Measurements from ENCODE around the gene MAPT.
"Not testable (repeated sequence)": the region's sequence is repeated elsewhere in the genome, so short reads cannot be mapped to it uniquely, and the experiment has no call there.

The MAPT gene

GRCh38 chr17:45851464-45851863 is 42.9 kb upstream of the MAPT start:
- intact Hi-C loops (cut with micrococcal nuclease), result loop anchor here (5.0 kb wide), 1 partner anchor 209 kb away; no protein-coding TSS in a partner anchor
- H3K4me3 Mint-ChIP-seq, result no peak overlapping the region
- no peaks in the 10 kb centered on the region for H3K9me3 Mint-ChIP-seq
- no peaks in the 10 kb centered on the region for H3K4me1 Mint-ChIP-seq (ENCODE audit: low read depth)
- no peak overlapping the region for H3K27ac Mint-ChIP-seq
- H3K36me3 Mint-ChIP-seq (ENCODE audit: low read depth), result no peaks in the 10 kb centered on the region
- peaks cover 26% of the 10 kb centered on the region for H3K27me3 Mint-ChIP-seq

DNA sequence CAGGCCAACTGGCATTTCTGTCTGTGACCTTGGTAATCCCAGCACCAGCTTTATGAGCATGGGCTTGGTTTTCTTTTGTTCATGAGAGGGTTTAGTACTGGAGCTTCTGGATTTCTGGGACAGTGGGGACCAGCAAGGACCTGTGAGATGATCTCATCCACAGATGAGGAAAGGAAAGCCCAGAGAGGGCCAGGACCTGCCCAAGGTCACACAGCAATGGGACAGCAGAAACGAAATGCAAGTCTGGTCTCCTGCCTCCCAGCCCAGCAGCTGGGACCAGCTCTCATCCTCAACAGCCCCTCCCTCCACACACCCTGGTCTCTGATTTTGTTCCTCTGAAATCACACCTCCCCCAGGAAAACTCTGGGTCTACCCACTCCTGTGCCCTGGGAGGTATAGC is 42.5 kb upstream of the MAPT start:
- intact Hi-C loops (cut with micrococcal nuclease), result loop anchor here (5.0 kb wide), 1 partner anchor 210 kb away; no protein-coding TSS in a partner anchor
- H3K27me3 Mint-ChIP-seq, result peaks cover 26% of the 10 kb centered on the region
- H3K9me3 Mint-ChIP-seq, result no peaks in the 10 kb centered on the region
- H3K4me3 Mint-ChIP-seq, result no peak overlapping the region
- no peak overlapping the region for H3K27ac Mint-ChIP-seq
- no peaks in the 10 kb centered on the region for H3K36me3 Mint-ChIP-seq (ENCODE audit: low read depth)
- no peaks in the 10 kb centered on the region for H3K4me1 Mint-ChIP-seq (ENCODE audit: low read depth)

DNA sequence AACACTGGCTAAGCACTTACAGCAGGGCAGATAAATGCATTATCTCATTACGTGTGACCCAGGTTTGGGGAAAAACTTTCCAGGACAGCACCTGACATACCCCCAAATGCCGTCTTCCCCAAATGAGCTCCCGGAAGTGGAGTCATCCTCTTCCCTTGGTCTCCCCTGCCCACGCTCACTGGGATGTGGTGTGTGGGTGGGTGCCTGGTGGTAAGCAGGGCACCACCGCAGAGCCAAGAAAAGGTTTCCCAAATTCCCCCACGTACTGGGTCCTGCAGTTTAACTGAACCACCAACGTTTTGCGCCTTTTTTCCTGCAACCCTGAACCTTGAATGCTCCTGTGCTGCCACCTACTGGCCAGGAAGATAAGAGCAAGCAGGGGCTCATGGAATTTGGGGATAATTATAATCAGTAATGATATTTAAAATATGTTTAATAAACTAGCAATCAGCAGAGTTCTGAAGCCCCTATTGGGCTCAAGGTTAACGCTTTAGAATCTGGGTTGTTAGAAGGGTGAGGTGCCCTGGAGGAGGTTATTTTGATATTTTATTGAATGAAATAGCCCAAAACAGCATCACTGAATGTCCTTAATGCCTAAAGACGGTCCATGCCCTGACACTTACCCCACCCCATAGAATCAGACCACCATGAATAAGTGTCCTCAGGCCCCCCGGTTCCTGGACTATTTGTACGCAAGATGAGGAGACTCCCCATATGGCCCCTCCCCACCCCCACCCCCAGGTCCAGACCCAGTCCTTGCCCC is 41.6 kb upstream of the MAPT start:
- no peaks in the 10 kb centered on the region for H3K36me3 Mint-ChIP-seq (ENCODE audit: low read depth)
- H3K4me1 Mint-ChIP-seq (ENCODE audit: low read depth), result no peaks in the 10 kb centered on the region
- no peaks in the 10 kb centered on the region for H3K9me3 Mint-ChIP-seq
- H3K27ac Mint-ChIP-seq, result no peak overlapping the region
- intact Hi-C loops (cut with micrococcal nuclease), result loop anchor here (5.0 kb wide), 1 partner anchor 210 kb away; no protein-coding TSS in a partner anchor
- no peak overlapping the region for H3K4me3 Mint-ChIP-seq
- peaks cover 26% of the 10 kb centered on the region for H3K27me3 Mint-ChIP-seq

GRCh38 chr17:45854209-45854608 is 40.1 kb upstream of the MAPT start:
- H3K4me3 Mint-ChIP-seq, result no peak overlapping the region
- no peaks in the 10 kb centered on the region for H3K36me3 Mint-ChIP-seq (ENCODE audit: low read depth)
- peaks cover 29% of the 10 kb centered on the region for H3K27me3 Mint-ChIP-seq
- no peaks in the 10 kb centered on the region for H3K9me3 Mint-ChIP-seq
- no peaks in the 10 kb centered on the region for H3K4me1 Mint-ChIP-seq (ENCODE audit: low read depth)
- no peak overlapping the region for H3K27ac Mint-ChIP-seq
- intact Hi-C loops (cut with micrococcal nuclease), result loop anchor here (5.0 kb wide), 1 partner anchor 212 kb away; no protein-coding TSS in a partner anchor

DNA sequence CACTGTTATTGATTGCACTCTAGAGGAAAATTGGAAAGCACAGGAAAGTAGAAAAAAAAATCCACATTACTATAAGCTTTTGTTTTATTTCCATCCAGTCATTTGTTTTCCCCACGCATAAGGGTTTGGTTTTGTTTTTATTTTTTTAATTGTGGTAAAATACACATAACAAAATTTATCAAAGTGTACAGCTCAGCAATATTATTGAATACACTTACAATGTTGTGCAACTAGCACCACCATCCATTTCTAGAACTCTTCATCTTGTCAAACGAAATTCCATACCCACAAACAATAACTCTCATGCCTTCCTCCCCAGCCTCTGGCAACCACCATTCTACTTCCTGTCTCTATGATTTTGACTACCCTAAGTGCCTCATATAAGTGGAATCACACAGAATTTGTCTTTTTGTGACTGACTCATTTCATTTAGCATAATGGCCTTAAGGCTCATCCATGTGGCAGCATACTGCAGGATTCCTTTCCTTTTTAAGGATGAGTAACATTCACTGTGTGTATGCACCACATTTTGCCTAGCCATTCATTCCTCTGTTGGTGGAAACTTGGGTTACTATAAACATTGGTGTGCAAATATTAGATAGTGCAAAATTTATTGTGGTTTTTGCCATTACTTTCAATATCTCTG is 38.5 kb upstream of the MAPT start:
- intact Hi-C loops (cut with micrococcal nuclease), result no loop called here
- no peaks in the 10 kb centered on the region for H3K36me3 Mint-ChIP-seq (ENCODE audit: low read depth)
- H3K9me3 Mint-ChIP-seq, result no peaks in the 10 kb centered on the region
- H3K27me3 Mint-ChIP-seq, result peaks cover 28% of the 10 kb centered on the region
- no peak overlapping the region for H3K4me3 Mint-ChIP-seq
- H3K4me1 Mint-ChIP-seq (ENCODE audit: low read depth), result no peaks in the 10 kb centered on the region
- H3K27ac Mint-ChIP-seq, result no peak overlapping the region

- H3K9me3 Mint-ChIP-seq, result no peaks in the 10 kb centered on the region
- H3K27ac Mint-ChIP-seq, result no peak overlapping the region
- no peaks in the 10 kb centered on the region for H3K36me3 Mint-ChIP-seq (ENCODE audit: low read depth)
- H3K27me3 Mint-ChIP-seq, result peaks cover 16% of the 10 kb centered on the region
- intact Hi-C loops (cut with micrococcal nuclease), result no loop called here
- no peaks in the 10 kb centered on the region for H3K4me1 Mint-ChIP-seq (ENCODE audit: low read depth)
- no peak overlapping the region for H3K4me3 Mint-ChIP-seq
These were observed 36.2 kb upstream of the MAPT start for GRCh38 chr17:45857977-45858708.

DNA sequence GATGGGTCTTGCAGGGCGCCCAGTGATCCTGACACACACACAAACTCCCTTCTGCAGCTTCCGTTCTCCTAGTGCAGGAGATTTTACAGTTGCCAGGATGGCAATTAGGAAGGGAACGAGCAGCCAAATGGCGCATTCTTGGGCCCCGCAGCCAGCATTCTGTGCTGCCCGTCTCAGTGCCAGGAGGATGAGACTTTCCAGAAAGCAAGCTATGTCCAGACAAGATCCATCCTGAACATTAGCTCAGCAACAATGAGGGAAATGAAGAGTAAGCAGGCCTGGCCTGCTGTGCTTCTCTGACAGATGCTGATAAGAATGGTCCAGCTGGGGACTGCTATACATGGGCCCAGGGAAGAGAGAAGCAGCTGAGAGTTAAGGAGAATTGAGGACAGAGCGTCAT is 33.2 kb upstream of the MAPT start:
- Mint-ChIP-seq H3K27ac (no peak overlapping the region), H3K27me3 (peaks cover 22% of the 10 kb centered on the region), H3K4me1 (ENCODE audit: low read depth) (no peaks in the 10 kb centered on the region), H3K4me3 (no peak overlapping the region), H3K9me3 (no peaks in the 10 kb centered on the region), H3K36me3 (ENCODE audit: low read depth) (no peaks in the 10 kb centered on the region)
- intact Hi-C loops (cut with micrococcal nuclease), result no loop called here

DNA sequence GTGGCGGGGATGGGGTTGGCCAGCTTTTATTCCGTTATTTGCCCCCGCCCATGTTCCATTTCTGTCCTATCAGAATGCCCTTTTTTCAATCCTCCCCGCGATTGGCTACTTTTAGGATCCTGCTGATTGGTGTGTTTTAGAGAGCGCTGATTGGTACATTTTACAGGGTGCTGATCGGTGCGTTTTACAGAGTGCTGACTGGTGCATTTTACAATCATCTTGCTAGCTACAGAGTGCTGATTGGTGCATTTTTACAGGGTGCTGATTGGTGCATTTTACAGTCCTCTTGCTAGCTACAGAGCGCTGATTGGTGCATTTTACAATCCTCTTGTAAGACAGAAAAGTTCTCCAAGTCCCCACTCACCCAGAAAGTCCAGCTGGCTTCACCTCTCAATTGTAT is 32.2 kb upstream of the MAPT start:
- H3K36me3 Mint-ChIP-seq (ENCODE audit: low read depth); H3K27ac Mint-ChIP-seq; H3K4me3 Mint-ChIP-seq; H3K9me3 Mint-ChIP-seq; intact Hi-C loops (cut with micrococcal nuclease); H3K4me1 Mint-ChIP-seq (ENCODE audit: low read depth): not testable (repeated sequence)
- H3K27me3 Mint-ChIP-seq, result peaks cover 22% of the 10 kb centered on the region

DNA sequence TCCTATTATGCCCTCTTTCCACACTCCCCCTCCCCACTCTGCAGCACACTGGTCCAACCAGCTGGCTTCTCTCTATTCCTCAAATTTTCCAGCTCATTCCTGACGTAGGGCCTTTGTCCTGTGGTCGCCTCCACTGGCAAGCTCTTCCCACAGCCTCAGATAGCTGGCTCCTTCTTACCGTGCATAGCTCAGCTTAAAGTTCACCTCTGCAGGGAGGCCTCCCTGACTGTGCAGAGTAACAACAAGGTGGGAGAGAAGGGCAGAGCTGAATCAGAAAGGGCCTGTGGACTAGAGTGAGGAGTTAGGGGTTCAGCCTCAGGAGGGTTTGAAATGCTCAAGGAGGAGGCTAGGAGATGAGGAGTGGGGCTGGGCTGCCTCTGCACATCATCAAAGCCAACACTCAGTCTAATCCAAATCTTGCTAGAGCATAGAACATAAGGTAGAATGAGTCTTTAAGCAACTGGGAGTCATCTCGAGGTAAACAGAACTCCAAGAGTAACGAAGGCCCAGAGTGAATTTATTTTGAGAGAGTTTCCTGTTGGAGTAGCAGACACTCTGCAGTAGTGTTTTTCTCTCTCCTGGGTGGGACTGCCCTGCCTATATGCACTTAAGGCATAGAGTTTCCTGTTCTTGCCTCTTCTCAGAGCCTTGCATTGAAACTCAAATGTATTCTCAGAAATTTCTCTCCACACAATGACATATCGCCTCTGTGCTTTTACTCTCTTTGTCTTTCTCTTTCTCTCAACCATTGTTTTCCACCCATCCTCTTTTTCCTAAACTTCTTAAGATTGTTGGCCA is 30.3 kb upstream of the MAPT start:
- H3K9me3 Mint-ChIP-seq, result no peaks in the 10 kb centered on the region
- no peaks in the 10 kb centered on the region for H3K36me3 Mint-ChIP-seq (ENCODE audit: low read depth)
- H3K4me3 Mint-ChIP-seq, result no peak overlapping the region
- intact Hi-C loops (cut with micrococcal nuclease), result no loop called here
- no peak overlapping the region for H3K27ac Mint-ChIP-seq
- H3K27me3 Mint-ChIP-seq, result peaks cover 19% of the 10 kb centered on the region
- H3K4me1 Mint-ChIP-seq (ENCODE audit: low read depth), result peaks cover 6% of the 10 kb centered on the region

- no peak overlapping the region for H3K27ac Mint-ChIP-seq
- no peak overlapping the region for H3K4me3 Mint-ChIP-seq
- intact Hi-C loops (cut with micrococcal nuclease), result no loop called here
- H3K4me1 Mint-ChIP-seq (ENCODE audit: low read depth), result peaks cover 6% of the 10 kb centered on the region
- H3K36me3 Mint-ChIP-seq (ENCODE audit: low read depth), result no peaks in the 10 kb centered on the region
- peaks cover 21% of the 10 kb centered on the region for H3K27me3 Mint-ChIP-seq
- no peaks in the 10 kb centered on the region for H3K9me3 Mint-ChIP-seq
These were observed 27.2 kb upstream of the MAPT start for GRCh38 chr17:45867171-45867570.

DNA sequence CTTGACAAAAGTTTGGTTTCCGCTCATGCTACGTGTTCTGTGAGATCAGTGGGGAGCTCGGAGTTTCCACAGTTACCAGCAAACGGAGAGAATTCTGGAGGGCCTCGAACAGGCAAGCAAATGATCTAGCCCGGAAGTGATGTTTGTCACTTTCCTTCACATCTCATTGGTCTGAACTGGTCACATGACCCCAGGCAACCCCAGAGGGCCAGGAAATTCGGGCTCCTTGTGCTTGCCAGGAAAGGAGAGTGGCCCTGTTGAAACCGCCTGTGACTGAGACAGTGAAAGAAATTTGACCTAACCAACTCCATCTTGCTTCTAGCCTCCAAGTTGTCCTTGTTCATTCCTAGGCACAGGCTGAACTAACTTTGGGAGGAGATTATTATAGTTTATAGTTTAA is 26.7 kb upstream of the MAPT start:
- peaks cover 22% of the 10 kb centered on the region for H3K27me3 Mint-ChIP-seq
- H3K36me3 Mint-ChIP-seq (ENCODE audit: low read depth), result no peaks in the 10 kb centered on the region
- peaks cover 6% of the 10 kb centered on the region for H3K4me1 Mint-ChIP-seq (ENCODE audit: low read depth)
- H3K4me3 Mint-ChIP-seq, result no peak overlapping the region
- intact Hi-C loops (cut with micrococcal nuclease), result no loop called here
- H3K27ac Mint-ChIP-seq, result no peak overlapping the region
- H3K9me3 Mint-ChIP-seq, result no peaks in the 10 kb centered on the region

- H3K27me3 Mint-ChIP-seq, result peaks cover 27% of the 10 kb centered on the region
- intact Hi-C loops (cut with micrococcal nuclease), result no loop called here
- H3K36me3 Mint-ChIP-seq (ENCODE audit: low read depth), result no peaks in the 10 kb centered on the region
- peaks cover 6% of the 10 kb centered on the region for H3K4me1 Mint-ChIP-seq (ENCODE audit: low read depth)
- H3K9me3 Mint-ChIP-seq, result no peaks in the 10 kb centered on the region
- H3K27ac Mint-ChIP-seq, result no peak overlapping the region
- H3K4me3 Mint-ChIP-seq, result no peak overlapping the region
These were observed 26.1 kb upstream of the MAPT start for GRCh38 chr17:45868276-45868675.

DNA sequence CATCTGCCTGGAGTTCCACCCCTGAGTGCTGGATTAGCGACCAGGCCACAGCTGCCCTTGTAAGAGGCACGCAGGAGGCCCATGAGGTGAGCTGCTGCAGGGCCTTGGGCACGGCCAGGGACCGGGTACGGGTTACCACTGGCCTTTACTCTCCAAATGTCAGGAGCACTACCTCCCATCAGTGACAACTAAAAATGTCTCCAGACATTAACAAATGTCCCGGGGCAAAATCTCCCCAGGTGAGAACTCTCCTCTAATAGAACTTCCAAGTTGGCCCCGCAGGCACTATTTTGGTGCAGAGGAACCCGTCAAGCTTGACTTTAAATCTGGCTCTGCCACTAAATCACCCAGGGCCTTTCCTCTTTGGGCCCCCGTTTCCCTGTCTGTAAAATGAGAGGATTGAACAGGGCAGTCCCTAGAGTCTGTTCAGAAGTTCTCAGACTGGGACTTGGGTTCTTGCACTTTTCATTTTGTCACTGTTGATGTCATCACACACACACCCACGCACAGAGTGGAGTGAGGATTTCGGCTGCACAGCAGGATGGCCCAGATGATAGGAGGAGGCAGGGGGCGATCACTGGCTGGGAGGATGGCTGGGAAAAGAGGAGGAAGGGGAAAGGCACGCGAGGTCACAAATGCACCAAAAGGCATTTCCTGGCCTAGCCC is 24.5 kb upstream of the MAPT start:
- H3K27ac Mint-ChIP-seq, result no peak overlapping the region
- intact Hi-C loops (cut with micrococcal nuclease), result no loop called here
- no peaks in the 10 kb centered on the region for H3K9me3 Mint-ChIP-seq
- H3K27me3 Mint-ChIP-seq, result peaks cover 22% of the 10 kb centered on the region
- no peak overlapping the region for H3K4me3 Mint-ChIP-seq
- H3K36me3 Mint-ChIP-seq (ENCODE audit: low read depth), result no peaks in the 10 kb centered on the region
- peaks cover 6% of the 10 kb centered on the region for H3K4me1 Mint-ChIP-seq (ENCODE audit: low read depth)

Measured in dendritic cell treated with granulocyte-macrophage colony-stimulating factor and Interleukin-4, amounts not matched to agents 40 ng/mL and 50 ng/mL, for 4 days (primary cell).